G401.6 (cell line): ENCODE data around the gene ZNF789.
"Not testable (repeated sequence)": the region's sequence is repeated elsewhere in the genome, so short reads cannot be mapped to it uniquely, and the experiment has no call there.

Source experiments
- FAIRE-seq: peaks from 2 replicates; lab custom pipeline; 2012; peaks lifted over from hg19 to GRCh38; lab: Jason Lieb, UNC

ZNF789 gene

GRCh38 chr7:99457650-99458493, 14.8 kb upstream of the ZNF789 start:
- FAIRE-seq = no peak

DNA sequence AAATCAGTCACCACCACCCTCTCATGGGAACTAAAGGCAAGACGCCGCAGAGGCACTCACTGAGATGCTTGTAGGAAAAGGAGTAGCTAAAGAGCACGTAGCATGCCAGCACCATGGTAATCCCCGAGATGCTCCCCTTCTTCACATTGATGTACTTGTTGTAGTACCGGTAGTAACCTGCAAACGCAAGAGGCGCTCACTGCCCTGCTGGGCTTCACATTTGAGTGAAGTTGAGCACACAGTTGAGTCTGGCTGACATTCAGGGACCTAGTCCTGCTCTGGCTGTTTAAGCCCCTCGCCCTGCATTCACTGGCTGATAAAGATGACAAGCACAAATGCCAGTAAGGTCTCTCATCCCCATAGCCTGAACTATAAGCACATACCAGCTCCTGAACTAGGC, 13.6 kb upstream of the ZNF789 start:
- no peak for FAIRE-seq

DNA sequence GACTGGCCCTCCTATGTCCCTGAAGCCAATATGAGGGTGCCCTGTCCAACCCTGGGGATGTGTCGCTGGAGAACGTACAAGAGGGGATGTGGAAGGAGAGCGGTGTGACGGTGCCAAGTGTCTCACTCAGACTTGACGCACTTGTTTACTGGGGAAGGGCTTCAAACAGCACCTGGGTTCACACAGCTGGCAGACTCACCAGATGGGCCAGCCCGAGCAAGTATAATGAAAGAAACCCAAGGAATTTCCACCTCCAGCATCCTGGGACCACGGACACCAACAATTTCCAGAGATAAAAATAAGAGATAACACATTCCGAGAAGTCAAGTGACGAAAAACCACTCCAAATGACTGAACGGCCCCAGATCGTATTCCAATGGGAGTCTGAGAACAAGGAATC, 12.0 kb upstream of the ZNF789 start:
- FAIRE-seq = no peak

DNA sequence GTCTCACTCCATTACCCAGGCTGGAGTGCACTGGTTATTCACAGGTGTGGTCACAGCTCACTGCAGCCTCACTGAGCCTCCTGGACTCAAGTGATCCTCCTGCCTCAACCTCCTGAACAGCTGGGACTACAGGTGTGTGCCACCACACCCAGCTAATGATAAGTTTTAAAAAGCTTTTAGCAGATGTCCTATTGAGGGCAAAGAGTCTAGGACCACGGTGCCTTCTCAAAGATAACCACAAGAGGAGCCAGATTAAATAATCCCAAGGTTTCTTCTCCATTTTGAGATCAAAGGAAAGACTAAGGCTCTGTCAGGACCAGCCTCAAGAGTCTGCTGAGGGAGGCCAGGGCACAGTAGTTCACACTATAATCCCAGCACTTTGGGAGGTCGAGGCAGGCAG, 11.5 kb upstream of the ZNF789 start:
- no peak for FAIRE-seq

DNA sequence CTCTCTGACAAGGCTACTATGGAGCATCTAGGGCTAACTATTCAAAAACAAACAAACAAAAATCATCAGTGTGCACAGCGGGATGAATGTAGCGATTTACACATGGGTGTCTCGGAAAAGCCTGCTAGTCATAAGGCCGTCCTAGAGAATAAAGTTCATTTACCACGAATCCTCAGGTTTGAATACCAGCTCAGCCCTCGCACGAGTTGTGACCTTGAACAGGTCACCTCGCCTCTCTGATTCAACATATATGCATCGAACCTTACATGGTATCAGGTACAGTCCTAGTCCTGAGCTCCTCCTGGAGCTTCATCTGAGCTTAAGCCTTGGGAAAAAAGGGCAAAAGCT, 7.3 kb upstream of the ZNF789 start:
- FAIRE-seq = no peak

- FAIRE-seq = no peak
Measured at GRCh38 chr7:99468336-99468918, 4.3 kb upstream of the ZNF789 start.

GRCh38 chr7:99469381-99470065, 3.2 kb upstream of the ZNF789 start:
- peak; percentile 99 for FAIRE-seq

DNA sequence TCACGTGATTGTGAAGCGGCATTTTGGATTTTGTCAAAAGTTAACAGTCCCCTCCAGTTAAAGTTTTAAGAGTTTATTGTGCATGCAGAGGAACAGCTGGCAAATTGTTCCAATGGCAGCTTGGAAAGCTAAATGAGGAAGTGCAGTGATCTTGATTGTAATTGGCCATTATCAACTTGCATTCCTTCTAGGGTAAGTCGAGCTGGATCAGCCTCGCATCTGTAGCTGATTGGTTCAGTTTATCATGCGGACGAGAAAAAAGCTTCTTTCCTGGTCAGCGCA, 566 bp downstream of the ZNF789 start:
- FAIRE-seq = no peak

DNA sequence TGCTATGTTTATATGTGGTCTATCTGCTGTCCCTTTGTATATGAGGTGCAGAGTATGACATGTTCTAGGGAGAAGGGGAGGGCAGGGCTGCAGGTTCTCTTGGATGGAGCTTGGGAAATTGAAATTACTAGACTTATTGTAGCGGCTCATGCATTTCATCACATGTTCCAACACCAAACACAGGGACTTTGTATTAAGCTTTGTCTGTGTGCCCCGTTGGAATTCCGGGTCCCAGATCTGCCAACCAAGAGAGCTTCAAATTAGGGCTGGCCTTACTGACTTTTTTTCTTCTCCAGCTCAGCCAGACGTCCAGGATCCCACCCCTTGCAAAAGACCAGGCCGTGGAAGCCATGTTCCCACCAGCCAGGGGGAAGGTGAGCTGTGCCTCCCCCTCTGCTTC, 3.4 kb downstream of the ZNF789 start:
- no peak for FAIRE-seq

GRCh38 chr7:99478464-99479440, 6.1 kb downstream of the ZNF789 start:
- no peak for FAIRE-seq

DNA sequence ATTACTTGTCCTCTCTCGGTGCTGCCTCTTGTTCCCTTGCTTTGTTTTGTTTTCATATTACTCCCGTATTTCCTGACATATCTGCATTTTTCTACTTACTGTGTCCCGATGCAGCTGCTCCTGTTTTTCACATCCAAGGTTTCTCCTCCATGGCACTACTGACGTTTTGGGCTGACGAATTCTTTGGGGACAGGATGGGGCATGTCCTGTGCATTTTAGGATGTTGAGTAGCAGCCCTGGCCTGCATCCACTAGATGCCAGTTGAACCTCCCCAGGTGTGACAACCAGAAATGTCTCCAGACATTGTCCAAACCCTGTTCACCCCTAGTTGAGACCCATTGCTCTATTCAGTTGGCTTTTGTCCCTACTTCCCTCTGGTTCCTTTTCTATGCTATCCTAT, 12.4 kb downstream of the ZNF789 start:
- no peak for FAIRE-seq

DNA sequence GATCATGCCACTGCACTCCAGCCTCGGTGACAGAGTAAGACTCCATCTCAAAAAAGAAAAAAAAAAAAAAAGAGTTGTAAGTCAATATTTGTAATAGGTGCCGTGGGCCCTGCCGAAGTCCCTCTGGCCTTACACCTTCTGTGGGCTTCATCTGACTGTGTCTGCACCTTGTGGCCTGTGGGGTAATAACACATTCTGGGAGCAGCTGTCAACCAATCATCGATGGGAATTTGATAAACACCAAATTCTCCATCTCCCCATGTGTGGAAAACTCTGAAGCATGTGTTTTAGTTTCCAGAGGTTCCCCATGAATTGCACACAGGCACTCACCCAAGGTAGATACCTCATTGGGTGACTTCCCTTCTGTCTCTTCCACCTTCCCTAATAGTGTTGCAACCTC, 16.5 kb downstream of the ZNF789 start:
- FAIRE-seq = no peak

- no peak for FAIRE-seq
Measured at GRCh38 chr7:99490878-99491277, 18.2 kb downstream of the ZNF789 start.

- FAIRE-seq = no peak
Measured at GRCh38 chr7:99493823-99494222, 21.1 kb downstream of the ZNF789 start.

DNA sequence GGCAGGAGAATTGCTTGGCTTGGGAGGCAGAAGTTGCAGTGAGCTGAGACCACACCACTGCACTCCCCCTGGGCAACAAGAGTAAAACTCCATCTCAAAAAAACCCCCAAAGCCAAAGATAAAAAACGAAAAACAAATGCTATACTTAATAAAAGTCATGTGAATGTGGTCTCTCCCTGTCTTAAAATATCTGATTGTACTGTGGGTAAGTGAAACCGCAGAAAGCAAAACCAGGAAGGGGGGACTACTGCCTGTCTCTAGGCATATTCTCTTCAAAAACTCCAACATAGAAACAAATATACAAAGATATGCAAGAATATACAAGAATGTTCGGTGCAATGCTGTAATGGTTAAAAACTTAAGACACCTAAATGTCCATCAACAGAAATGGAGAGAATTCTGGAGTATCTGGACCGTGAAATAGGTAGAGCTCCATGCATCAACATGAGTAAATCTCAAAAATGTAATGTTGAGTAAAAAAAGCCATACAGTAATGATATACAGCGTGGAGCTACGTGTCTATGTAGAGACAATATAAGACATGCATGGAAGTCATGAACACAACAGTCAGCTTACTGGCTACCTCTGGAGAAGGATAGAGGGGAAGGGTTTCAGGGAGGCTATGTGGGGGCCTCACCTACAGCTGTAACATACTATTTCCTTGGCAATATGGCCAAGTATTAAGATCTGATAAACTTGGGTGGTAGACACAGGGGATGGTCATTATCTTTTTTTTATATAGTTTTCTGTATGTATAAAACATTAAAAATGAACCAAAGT, 25.3 kb downstream of the ZNF789 start:
- no peak for FAIRE-seq

GRCh38 chr7:99498546-99498944, 25.9 kb downstream of the ZNF789 start:
- no peak for FAIRE-seq

GRCh38 chr7:99499371-99499720, 26.7 kb downstream of the ZNF789 start:
- no peak for FAIRE-seq

GRCh38 chr7:99499721-99500636, 27.3 kb downstream of the ZNF789 start, which contains the start of gene ZNF394:
TSS of gene ZNF394 (minus strand) at chr7:99500281. CDS start at chr7:99500093, 188 bp downstream.
- peak; percentile 72 for FAIRE-seq

GRCh38 chr7:99500637-99501009, 27.9 kb downstream of the ZNF789 start:
- FAIRE-seq = no peak

DNA sequence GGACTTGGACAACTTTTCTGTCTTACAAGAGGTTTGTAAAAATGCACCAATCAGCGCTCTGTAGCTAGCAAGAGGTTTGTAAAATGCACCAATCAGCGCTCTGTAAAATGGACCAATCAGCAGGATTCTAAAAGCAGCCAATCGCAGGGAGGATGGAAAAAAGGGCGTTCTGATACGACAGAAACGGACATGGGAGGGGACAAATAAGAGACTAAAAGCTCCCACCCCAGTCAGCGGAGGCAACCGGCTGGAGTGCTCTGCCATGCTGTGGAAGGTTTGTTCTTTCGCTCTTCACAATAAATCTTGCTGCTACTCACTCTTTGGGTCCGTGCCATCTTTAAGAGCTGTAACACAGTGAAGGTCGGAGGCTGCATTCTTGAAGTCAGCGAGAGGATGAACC, 28.5 kb downstream of the ZNF789 start:
- FAIRE-seq = not testable (repeated sequence)

- FAIRE-seq = peak; percentile 87
Measured at GRCh38 chr7:99504281-99504602, 31.6 kb downstream of the ZNF789 start.
